CD4-positive, alpha-beta T cell (primary cell): ENCODE measurements around the gene HTD2. TPM values are rescaled to one million over a fixed set of nuclear protein-coding genes. Genes with fewer than 3 reads are reported as not detected.
"Not testable (repeated sequence)": the region's sequence is repeated elsewhere in the genome, so short reads cannot be mapped to it uniquely, and the experiment has no call there.

Experiments
- ATAC-seq: fragments of 200-7000 bp; cut with Tn5 transposase; one replicate; pipeline ENCODE4 v1.10.0; 2022; ENCODE audit warnings: mild to moderate bottlenecking; ENCODE audit not compliant: poor library complexity
- CTCF ChIA-PET: fragments of 350-600 bp; sonication (Branson Sonifier 250); formaldehyde crosslinking; loops from one replicate; lab custom pipeline; 2021; ENCODE audit warnings: antibody characterized with exemption, inconsistent platforms; lab: Charles Lee
- POLR2A ChIA-PET: fragments of 350-600 bp; sonication (Branson Sonifier 250); formaldehyde crosslinking; loops from one replicate; lab custom pipeline; 2021; ENCODE audit warnings: antibody characterized with exemption, inconsistent platforms; lab: Charles Lee
- DNase-seq, 14 experiments: peaks; one replicate each; pipeline ENCODE4 v3.0.0-alpha.2; 2013 to 2020; ENCODE audit warnings: mixed read lengths in 2 of 14
- H3K27ac ChIP-seq, 2 donors: one replicate each; pipeline versions ENCODE4 v1.5.1 to v1.7.0; 2013; ENCODE audit warnings: low read length in 2 of 2, low read depth in 1 of 2, mild to moderate bottlenecking in 1 of 2
- H3K27me3 ChIP-seq, 2 experiments: 1 replicate in 1 of 2; 2 replicates in 1 of 2; pipeline versions ENCODE4 v1.6.1 to v1.7.0; 2013; ENCODE audit warnings: low read length in 2 of 2, control low read depth in 1 of 2, mild to moderate bottlenecking in 1 of 2, moderate library complexity in 1 of 2; ENCODE audit not compliant: insufficient read depth in 2 of 2, control insufficient read depth in 1 of 2
- H3K36me3 ChIP-seq: one replicate; pipeline ENCODE4 v1.6.1; 2013; ENCODE audit warnings: low read length, control low read depth; ENCODE audit not compliant: insufficient read depth
- H3K4me1 ChIP-seq: one replicate; pipeline ENCODE4 v1.6.1; 2013; ENCODE audit warnings: low read length, control low read depth; ENCODE audit not compliant: insufficient read depth
- H3K4me3 ChIP-seq: one replicate; pipeline ENCODE4 v1.5.1; 2013; ENCODE audit warnings: mild to moderate bottlenecking, low read length, moderate library complexity
- H3K9me3 ChIP-seq, 2 experiments: 1 replicate in 1 of 2; 2 replicates in 1 of 2; pipeline versions ENCODE4 v1.6.1 to v1.7.0; 2013; ENCODE audit warnings: low read length in 2 of 2, mild to moderate bottlenecking in 2 of 2, control low read depth in 1 of 2, moderate library complexity in 1 of 2; ENCODE audit not compliant: control insufficient read depth in 1 of 2, insufficient read depth in 1 of 2
- H3K27ac Mint-ChIP-seq: one replicate; pipeline ENCODE4 v1.8.0; 2020; ENCODE audit warnings: mixed read lengths
- H3K27me3 Mint-ChIP-seq: one replicate; pipeline ENCODE4 v1.8.0; 2021; ENCODE audit warnings: mixed read lengths
- H3K36me3 Mint-ChIP-seq: one replicate; pipeline ENCODE4 v1.8.0; 2021; ENCODE audit warnings: low read depth, mixed read lengths
- H3K4me1 Mint-ChIP-seq: one replicate; pipeline ENCODE4 v1.8.0; 2021; ENCODE audit warnings: low read depth, mixed read lengths
- H3K4me3 Mint-ChIP-seq: one replicate; pipeline ENCODE4 v1.8.0; 2020; ENCODE audit warnings: mild to moderate bottlenecking, mixed read lengths
- H3K9me3 Mint-ChIP-seq: one replicate; pipeline ENCODE4 v1.8.0; 2020; ENCODE audit warnings: mixed read lengths
- intact Hi-C, 2 experiments: fragments of 100-400 bp; cut with DNase I in 1 of 2; cut with micrococcal nuclease in 1 of 2; formaldehyde crosslinking; loops; one replicate each; pipeline versions ENCODE4 v1.15.1 to v1.9.0; 2023 to 2025; cut with DNase I, micrococcal nuclease
- total RNA-seq, 174 experiments: library from RNA in 2 of 174; stranded (reverse) in 2 of 174; gene quantifications; one replicate each; pipeline ENCODE4 v1.2.3 and lab custom pipeline; 2021 to 2026
- TF ChIP-seq, protein P1 (sequence below): fragments of 200-600 bp; IDR thresholded peaks from one replicate; pipeline ENCODE4 v1.8.0; 2022; ENCODE audit warnings: antibody characterized with exemption, mild to moderate bottlenecking

Gene HTD2
- total RNA-seq, 2 experiments from 2014 or later, result 7.2 to 7.3 TPM

DNA sequence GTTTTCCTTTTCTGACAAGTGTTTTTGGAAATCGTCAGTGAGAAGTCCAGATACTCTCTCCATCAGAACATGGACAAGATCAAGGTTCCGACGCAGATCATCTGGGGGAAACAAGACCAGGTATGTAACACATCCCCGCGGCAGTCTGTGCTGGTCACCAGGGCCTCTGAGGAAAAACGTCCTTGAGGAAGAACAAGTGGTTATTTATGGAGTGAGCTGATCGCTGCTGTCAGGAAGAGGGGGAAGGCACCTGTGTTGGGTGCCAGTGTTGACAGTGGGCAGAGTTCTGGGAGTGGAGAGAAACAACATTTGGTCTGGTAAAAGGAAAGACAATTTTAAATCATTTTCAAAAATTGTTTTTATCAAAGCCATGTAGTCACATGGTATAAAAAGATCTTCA, 21.0 kb upstream of the HTD2 start:
- Histone ChIP-seq H3K27ac (no peak overlapping the region), H3K9me3 (peaks cover 0 to under 1% of the 10 kb centered on the region in 2 experiments), H3K4me3 (no peak overlapping the region), H3K36me3 (peaks cover 11% of the 10 kb centered on the region), H3K27me3 (no peaks in the 10 kb centered on the region), H3K4me1 (no peaks in the 10 kb centered on the region)
- H3K4me1 Mint-ChIP-seq, result no peaks in the 10 kb centered on the region
- ATAC-seq, result no peak
- H3K9me3 Mint-ChIP-seq, result no peaks in the 10 kb centered on the region
- no peak overlapping the region for H3K4me3 Mint-ChIP-seq
- peaks cover 30% of the 10 kb centered on the region for H3K36me3 Mint-ChIP-seq
- DNase-seq, result no peak
- intact Hi-C loops, result no loop called here
- CTCF ChIA-PET, result interaction anchor here (1.2 kb wide), 1 partner anchor 21 kb away, joined by 4 read pairs; the partner anchor contains the start of genes HTD2 and RPP14
- POLR2A ChIA-PET, result no interaction called here
- H3K27ac Mint-ChIP-seq, result no peak overlapping the region
- TF ChIP-seq, protein P1, sequence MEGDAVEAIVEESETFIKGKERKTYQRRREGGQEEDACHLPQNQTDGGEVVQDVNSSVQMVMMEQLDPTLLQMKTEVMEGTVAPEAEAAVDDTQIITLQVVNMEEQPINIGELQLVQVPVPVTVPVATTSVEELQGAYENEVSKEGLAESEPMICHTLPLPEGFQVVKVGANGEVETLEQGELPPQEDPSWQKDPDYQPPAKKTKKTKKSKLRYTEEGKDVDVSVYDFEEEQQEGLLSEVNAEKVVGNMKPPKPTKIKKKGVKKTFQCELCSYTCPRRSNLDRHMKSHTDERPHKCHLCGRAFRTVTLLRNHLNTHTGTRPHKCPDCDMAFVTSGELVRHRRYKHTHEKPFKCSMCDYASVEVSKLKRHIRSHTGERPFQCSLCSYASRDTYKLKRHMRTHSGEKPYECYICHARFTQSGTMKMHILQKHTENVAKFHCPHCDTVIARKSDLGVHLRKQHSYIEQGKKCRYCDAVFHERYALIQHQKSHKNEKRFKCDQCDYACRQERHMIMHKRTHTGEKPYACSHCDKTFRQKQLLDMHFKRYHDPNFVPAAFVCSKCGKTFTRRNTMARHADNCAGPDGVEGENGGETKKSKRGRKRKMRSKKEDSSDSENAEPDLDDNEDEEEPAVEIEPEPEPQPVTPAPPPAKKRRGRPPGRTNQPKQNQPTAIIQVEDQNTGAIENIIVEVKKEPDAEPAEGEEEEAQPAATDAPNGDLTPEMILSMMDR, result no peak
- no peaks in the 10 kb centered on the region for H3K27me3 Mint-ChIP-seq

DNA sequence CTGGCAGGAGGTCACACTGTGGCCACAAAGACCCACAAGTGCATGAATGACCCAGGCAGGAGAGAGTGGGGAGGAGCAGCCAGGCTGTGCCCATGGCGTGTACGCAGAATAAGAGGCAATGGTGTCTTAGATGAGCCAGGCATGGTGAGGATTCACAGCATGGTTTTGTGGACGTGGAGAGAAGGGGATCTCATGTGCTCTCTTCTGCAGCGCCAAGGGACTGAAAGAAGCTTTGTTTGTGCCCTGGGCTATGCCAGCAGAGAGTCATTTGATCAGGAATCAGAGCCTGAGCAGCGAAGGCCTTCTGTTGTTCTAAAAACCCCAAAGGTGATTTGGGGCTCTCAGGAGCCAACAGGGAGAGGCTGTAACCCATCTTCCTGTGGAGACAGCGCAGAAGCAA, 19.0 kb upstream of the HTD2 start:
- H3K27ac Mint-ChIP-seq, result no peak overlapping the region
- no peaks in the 10 kb centered on the region for H3K4me1 Mint-ChIP-seq
- intact Hi-C loops, result no loop called here
- Histone ChIP-seq H3K36me3 (peaks cover 11% of the 10 kb centered on the region), H3K27me3 (no peaks in the 10 kb centered on the region), H3K4me1 (no peaks in the 10 kb centered on the region), H3K9me3 (peaks cover 0 to 4% of the 10 kb centered on the region in 2 experiments), H3K27ac (no peak overlapping the region), H3K4me3 (no peak overlapping the region)
- ATAC-seq (no peak), DNase-seq (no peak)
- H3K27me3 Mint-ChIP-seq, result no peaks in the 10 kb centered on the region
- no peaks in the 10 kb centered on the region for H3K9me3 Mint-ChIP-seq
- CTCF ChIA-PET, result no interaction called here
- POLR2A ChIA-PET, result no interaction called here
- TF ChIP-seq, protein P1, result no peak
- peaks cover 30% of the 10 kb centered on the region for H3K36me3 Mint-ChIP-seq
- H3K4me3 Mint-ChIP-seq, result no peak overlapping the region

DNA sequence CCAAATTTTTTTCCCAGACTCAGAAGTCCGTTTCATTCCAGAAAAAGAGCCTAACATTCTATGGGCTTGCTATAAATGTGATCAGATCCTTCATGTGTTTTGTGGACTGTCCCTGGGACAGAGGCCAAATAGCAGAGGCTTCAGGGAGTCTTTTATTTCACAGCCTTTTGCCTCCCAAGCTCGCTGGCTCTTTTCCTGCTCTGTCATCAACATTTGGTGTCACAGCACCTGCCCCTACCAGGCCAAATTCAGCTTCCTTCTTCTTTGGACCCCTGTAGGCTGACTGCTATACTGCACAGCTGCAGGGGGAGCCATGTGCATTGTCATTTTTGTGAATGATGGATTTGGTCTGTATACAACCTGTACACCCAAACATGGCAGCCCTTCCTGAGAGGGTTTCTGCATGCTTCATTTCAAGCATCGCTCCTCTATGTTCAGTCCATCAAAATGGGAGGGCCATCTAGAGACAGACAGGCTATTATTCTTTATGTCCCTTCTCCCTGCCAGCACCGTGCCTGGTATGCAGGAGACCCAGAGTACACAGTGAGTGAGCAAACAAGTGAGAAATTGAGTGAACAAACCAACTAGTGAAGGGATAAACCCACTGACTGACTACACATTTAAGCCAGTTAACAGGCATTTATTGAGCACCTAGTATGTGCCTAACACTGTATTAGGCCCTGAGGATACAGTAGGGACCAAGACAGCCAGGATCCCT, 18.1 kb upstream of the HTD2 start:
- Mint-ChIP-seq H3K4me3 (no peak overlapping the region), H3K4me1 (no peaks in the 10 kb centered on the region), H3K9me3 (no peaks in the 10 kb centered on the region), H3K27ac (no peak overlapping the region), H3K36me3 (peaks cover 30% of the 10 kb centered on the region), H3K27me3 (no peaks in the 10 kb centered on the region)
- Histone ChIP-seq H3K36me3 (peaks cover 11% of the 10 kb centered on the region), H3K4me1 (no peaks in the 10 kb centered on the region), H3K27ac (no peak overlapping the region), H3K27me3 (no peaks in the 10 kb centered on the region), H3K4me3 (no peak overlapping the region), H3K9me3 (peaks cover 0 to 4% of the 10 kb centered on the region in 2 experiments)
- intact Hi-C loops, result no loop called here
- ChIA-PET POLR2A (no interaction called here), CTCF (no interaction called here)
- ATAC-seq (no peak), DNase-seq (no peak)
- TF ChIP-seq, protein P1, result no peak

DNA sequence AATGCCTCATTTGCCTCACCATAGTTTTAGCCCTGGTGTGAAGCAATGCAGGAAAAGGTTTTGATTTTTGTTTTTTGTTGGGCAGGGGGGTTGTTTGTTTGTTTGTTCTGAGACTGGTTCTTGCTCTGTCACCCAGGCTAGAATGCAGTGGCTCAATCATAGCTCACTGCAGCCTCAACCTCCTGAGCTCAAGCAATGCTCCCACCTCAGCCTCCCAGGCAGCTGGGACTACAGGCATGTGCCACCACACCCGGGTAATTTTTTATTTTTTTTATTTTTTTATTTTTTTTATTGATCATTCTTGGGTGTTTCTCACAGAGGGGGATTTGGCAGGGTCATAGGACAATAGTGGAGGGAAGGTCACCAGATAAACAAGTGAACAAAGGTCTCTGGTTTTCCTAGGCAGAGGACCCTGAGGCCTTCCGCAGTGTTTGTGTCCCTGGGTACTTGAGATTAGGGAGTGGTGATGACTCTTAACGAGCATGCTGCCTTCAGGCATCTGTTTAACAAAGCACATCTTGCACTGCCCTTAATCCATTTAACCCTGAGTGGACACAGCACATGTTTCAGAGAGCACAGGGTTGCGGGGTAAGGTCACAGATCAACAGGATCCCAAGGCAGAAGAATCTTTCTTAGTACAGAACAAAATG, 17.2 kb upstream of the HTD2 start:
- CTCF ChIA-PET, H3K4me3 Mint-ChIP-seq: not testable (repeated sequence)

DNA sequence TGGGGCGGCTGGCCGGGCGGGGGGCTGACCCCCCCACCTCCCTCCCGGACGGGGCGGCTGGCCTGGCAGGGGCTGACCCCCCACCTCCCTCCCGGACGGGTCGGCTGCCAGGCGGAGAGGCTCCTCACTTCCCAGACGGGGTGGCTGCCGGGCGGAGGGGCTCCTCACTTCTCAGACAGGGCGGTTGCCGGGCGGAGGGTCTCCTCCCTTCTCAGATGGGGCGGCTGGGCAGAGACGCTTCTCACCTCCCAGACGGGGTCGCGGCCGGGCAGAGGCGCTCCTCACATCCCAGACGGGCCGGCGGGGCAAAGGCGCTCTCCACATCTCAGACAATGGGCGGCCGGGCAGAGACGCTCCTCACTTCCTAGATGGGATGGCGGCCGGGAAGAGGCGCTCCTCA, 15.9 kb upstream of the HTD2 start:
- peaks cover 0 to 10% of the 10 kb centered on the region in 2 experiments for H3K9me3 ChIP-seq
- H3K27me3 ChIP-seq, H3K4me3 ChIP-seq, H3K27ac ChIP-seq, H3K4me1 ChIP-seq, intact Hi-C loops, POLR2A ChIA-PET, H3K9me3 Mint-ChIP-seq, H3K4me1 Mint-ChIP-seq, DNase-seq, H3K27ac Mint-ChIP-seq, H3K4me3 Mint-ChIP-seq, H3K36me3 ChIP-seq, CTCF ChIA-PET, H3K27me3 Mint-ChIP-seq, ATAC-seq: not testable (repeated sequence)
- H3K36me3 Mint-ChIP-seq, result peaks cover 10% of the 10 kb centered on the region

More for the DNA sequence above, 17.2 kb upstream of the HTD2 start:
- H3K9me3 ChIP-seq, H3K4me1 ChIP-seq, H3K27me3 Mint-ChIP-seq, H3K27ac ChIP-seq, H3K9me3 Mint-ChIP-seq, H3K4me1 Mint-ChIP-seq, H3K4me3 ChIP-seq, H3K27ac Mint-ChIP-seq, POLR2A ChIA-PET, DNase-seq, ATAC-seq, H3K27me3 ChIP-seq, intact Hi-C loops: not testable (repeated sequence)
- peaks cover 11% of the 10 kb centered on the region for H3K36me3 ChIP-seq
- peaks cover 24% of the 10 kb centered on the region for H3K36me3 Mint-ChIP-seq
